ENCODE data around the gene RER1. TPM values are rescaled to one million over a fixed set of nuclear protein-coding genes. Genes with fewer than 3 reads are reported as not detected.
A peak's percentile ranks its signal among the peaks of the same experiment; 100 is the strongest.

Gene RER1
- total RNA-seq, 4 donors from 2014 or later = 51.1 to 60.5 (median 55.4) TPM

- no peaks in the 10 kb centered on the region for H3K36me3 ChIP-seq
- in situ Hi-C loops (cut with MboI; ENCODE audit: low sequenced_read_pairs in 4 of 4) = loop anchor here in 2 of 4 donors (5.0 to 10.0 kb wide), 2 partner anchors 191 to 193 kb away; partner anchors contain the start of gene FAAP20 (in 1 of the 2)
- H3K4me3 ChIP-seq = no peak overlapping the region
- DNase-seq (no peak), ATAC-seq (no peak)
- peaks cover 22 to 25% of the 10 kb centered on the region in 2 donors for H3K4me1 ChIP-seq
- intact Hi-C loops (cut with DNase I; ENCODE audit: low total_unique reads) = no loop called here
- TF ChIP-seq POLR2A (IDR thresholded peaks at IDR 0.05) = no peak
- TF ChIP-seq CTCF (IDR thresholded peaks at IDR 0.05 in 4 of 5, conservative IDR thresholded peaks at IDR 0.05 in 1 of 5) = no peak
- H3K27ac ChIP-seq = peak overlapping the region in 3 of 4 donors; percentile 18 to 46 (median 33)
- H3K27me3 ChIP-seq = no peaks in the 10 kb centered on the region
- no peaks in the 10 kb centered on the region for H3K9me3 ChIP-seq
Measured at GRCh38 chr1:2388004-2388913, 3.4 kb upstream of the RER1 start.

- no peak for DNase-seq
- intact Hi-C loops (cut with DNase I; ENCODE audit: low total_unique reads) = no loop called here
- in situ Hi-C loops (cut with MboI; ENCODE audit: low sequenced_read_pairs in 4 of 4) = loop anchor here (5.0 to 10.0 kb wide), 2 partner anchors 192 to 195 kb away; partner anchors contain the start of gene FAAP20 (in 2 of the 4)
Measured at GRCh38 chr1:2389644-2390043, 2.0 kb upstream of the RER1 start.

GRCh38 chr1:2391931-2392509 is 379 bp downstream of the RER1 start:
- TF ChIP-seq CTCF (IDR thresholded peaks at IDR 0.05 in 4 of 5, conservative IDR thresholded peaks at IDR 0.05 in 1 of 5) (no peak), POLR2A (IDR thresholded peaks at IDR 0.05) (no peak)
- ATAC-seq (peak; percentile 13 to 30), DNase-seq (no peak)
- no peaks in the 10 kb centered on the region for H3K9me3 ChIP-seq
- H3K4me3 ChIP-seq = peak overlapping the region; percentile 66 to 86 (median 80)
- H3K27ac ChIP-seq = peak overlapping the region; percentile 64 to 90 (median 85)
- H3K27me3 ChIP-seq = no peaks in the 10 kb centered on the region
- H3K36me3 ChIP-seq = peaks cover 0 to 14% of the 10 kb centered on the region in 2 donors
- in situ Hi-C loops (cut with MboI; ENCODE audit: low sequenced_read_pairs in 4 of 4) (loop anchor here in 2 of 4 donors (5.0 to 10.0 kb wide), 2 partner anchors 195 to 197 kb away; partner anchors contain the start of gene FAAP20 (in 1 of the 2)), intact Hi-C loops (cut with DNase I; ENCODE audit: low total_unique reads) (loop anchor here (1.0 kb wide), 2 partner anchors 20 to 136 kb away; partner anchors contain the start of gene PEX10)
- peaks cover 27 to 33% of the 10 kb centered on the region in 2 donors for H3K4me1 ChIP-seq

More at GRCh38 chr1:2389644-2390043, 2.0 kb upstream of the RER1 start:
- no peak for ATAC-seq
- H3K9me3 ChIP-seq = no peaks in the 10 kb centered on the region
- TF ChIP-seq POLR2A (IDR thresholded peaks at IDR 0.05) (no peak), CTCF (IDR thresholded peaks at IDR 0.05 in 4 of 5, conservative IDR thresholded peaks at IDR 0.05 in 1 of 5) (no peak)
- H3K27me3 ChIP-seq = no peaks in the 10 kb centered on the region
- H3K27ac ChIP-seq = peak overlapping the region in 1 of 4 donors; percentile 18
- H3K4me1 ChIP-seq = peaks cover 27 to 30% of the 10 kb centered on the region in 2 donors
- H3K4me3 ChIP-seq = no peak overlapping the region
- H3K36me3 ChIP-seq = no peaks in the 10 kb centered on the region

GRCh38 chr1:2392686-2393085 is 1.0 kb downstream of the RER1 start:
- no peaks in the 10 kb centered on the region for H3K9me3 ChIP-seq
- H3K36me3 ChIP-seq = peaks cover 0 to 20% of the 10 kb centered on the region in 2 donors
- DNase-seq (no peak), ATAC-seq (no peak)
- H3K27ac ChIP-seq = peak overlapping the region; percentile 64 to 90 (median 85)
- H3K4me1 ChIP-seq = peaks cover 27 to 33% of the 10 kb centered on the region in 2 donors
- no peaks in the 10 kb centered on the region for H3K27me3 ChIP-seq
- H3K4me3 ChIP-seq = peak overlapping the region; percentile 66 to 86 (median 80)
- in situ Hi-C loops (cut with MboI; ENCODE audit: low sequenced_read_pairs in 4 of 4) = loop anchor here in 2 of 4 donors (5.0 to 10.0 kb wide), 2 partner anchors 195 to 198 kb away; partner anchors contain the start of gene FAAP20 (in 1 of the 2)
- TF ChIP-seq POLR2A (IDR thresholded peaks at IDR 0.05) (no peak), CTCF (IDR thresholded peaks at IDR 0.05 in 4 of 5, conservative IDR thresholded peaks at IDR 0.05 in 1 of 5) (no peak)
- intact Hi-C loops (cut with DNase I; ENCODE audit: low total_unique reads) = no loop called here

All from gastrocnemius medialis (tissue), 4 donors.